GM13977 (cell line): ENCODE measurements around the gene WASF2.

ENCODE experiments used
- DNase-seq: peaks from one replicate; pipeline ENCODE4 v3.0.0; 2012; ENCODE audit warnings: low spot score
- CTCF ChIP-seq: IDR thresholded peaks from 2 replicates; pipeline ENCODE4 v1.5.1; 2012; ENCODE audit warnings: mild to moderate bottlenecking, control low read depth; ENCODE audit not compliant: insufficient read depth; ENCODE audit errors: extremely low read depth, missing control alignments
- in situ Hi-C: fragments of 300-500 bp; cut with MboI; formaldehyde crosslinking; loops from one replicate; pipeline ENCODE4 v1.12.0; 2022; ENCODE audit warnings: low sequenced_read_pairs, low pct_unique_long_range_greater_than_20kb, mixed read lengths, inconsistent platforms; ENCODE audit not compliant: unreplicated experiment

Gene WASF2

DNA sequence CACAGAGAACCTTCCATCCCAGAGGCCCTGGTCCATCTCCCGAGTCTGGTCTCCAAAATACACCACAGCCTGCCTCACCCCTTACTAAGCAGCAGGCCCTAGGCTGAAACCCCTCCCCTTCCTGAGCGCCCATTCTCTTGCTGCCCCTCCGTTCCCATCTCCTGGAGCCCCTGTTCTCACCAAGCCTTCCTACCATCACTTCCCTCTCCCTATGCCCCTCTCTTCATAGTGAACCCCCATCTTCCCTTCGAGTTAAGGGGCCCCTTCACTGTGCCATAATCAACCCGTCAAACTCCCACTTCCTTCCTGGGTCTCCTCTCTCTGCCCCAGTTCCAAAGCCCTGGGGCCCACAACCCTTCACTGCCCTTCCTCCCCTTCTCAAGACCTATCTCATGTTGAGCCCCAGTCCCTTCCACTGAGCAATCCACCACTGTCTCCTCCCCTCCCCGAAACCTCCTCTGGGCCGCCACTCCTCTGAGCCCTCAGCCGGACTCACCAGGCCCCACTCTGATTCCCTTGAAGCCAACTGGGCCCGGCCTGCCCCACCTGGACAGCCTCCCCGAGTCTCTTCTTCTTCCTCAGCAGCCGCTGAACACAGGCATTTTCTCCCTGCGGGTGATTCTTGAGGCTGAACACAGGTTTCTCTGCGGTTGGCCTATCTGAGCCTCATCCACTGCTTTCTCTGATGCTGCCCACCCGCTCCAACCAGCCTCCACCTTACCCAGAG is 42.2 kb upstream of the WASF2 start:
- in situ Hi-C loops: no loop called here
- DNase-seq: no peak
- TF ChIP-seq CTCF: no peak

DNA sequence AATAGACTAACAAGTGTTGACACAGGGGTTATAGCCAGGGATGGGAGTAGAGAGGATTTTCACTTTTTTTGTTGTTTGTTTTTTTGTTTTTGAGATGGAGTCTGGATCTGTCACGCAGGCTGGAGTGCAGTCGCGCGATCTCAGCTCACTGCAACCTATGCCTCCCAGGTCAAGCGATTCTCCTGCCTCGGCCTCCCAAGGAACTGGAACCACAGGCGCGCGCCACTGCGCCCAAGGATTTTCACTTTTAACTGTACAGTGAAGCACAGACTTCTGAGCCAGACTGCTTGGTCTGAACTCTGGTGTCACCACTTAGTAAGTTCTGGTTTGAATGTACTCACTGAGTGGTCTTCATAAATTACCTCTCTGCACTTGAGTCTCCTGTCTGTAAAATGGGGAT is 40.2 kb upstream of the WASF2 start:
- no peak for DNase-seq
- in situ Hi-C loops: no loop called here
- TF ChIP-seq CTCF: no peak

GRCh38 chr1:27529704-27530018 is 39.7 kb upstream of the WASF2 start:
- TF ChIP-seq CTCF: no peak
- DNase-seq: no peak
- in situ Hi-C loops: no loop called here

DNA sequence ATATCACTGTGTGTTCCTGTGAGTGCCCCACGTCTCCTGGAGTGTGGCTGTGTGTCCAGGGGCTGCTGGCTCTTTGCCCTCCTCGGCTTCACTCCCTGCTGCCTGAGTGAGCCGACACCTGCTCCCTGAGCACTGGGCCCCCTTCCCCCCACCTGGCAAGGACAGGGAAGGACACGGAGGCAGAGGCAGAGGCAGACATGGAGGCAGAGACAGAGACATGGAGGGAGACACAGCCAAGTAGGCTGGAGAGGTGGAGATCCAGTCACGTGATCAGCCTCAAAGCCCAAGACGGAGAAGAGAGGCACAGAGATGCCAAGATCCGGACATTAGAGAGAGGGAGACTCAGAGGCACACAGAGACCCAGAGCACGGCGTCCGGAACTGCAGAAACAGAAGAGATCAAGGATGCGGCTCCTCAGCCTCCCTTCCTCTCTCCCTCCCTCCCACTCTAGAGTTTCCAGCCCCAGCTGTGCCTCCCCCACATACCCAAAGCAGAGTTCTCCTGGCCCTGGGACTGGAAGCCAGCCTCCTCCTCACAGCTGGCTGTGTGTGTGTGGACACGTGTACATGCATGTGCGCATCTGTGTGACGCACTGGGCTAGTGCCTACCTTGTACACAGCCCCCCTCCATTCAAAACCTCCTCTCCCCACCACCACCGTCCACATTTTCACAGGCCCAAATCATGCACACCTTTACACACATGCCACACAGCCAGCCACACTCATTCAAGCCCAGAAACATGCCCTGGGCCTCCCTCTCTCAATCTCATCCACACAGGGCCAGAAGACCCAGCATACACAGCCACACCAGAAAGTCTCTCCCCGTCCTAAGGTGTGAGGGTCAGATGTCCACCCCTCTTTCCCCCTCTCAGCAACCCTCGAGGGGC is 39.1 kb upstream of the WASF2 start:
- TF ChIP-seq CTCF: no peak
- in situ Hi-C loops: no loop called here
- DNase-seq: no peak

GRCh38 chr1:27527890-27528817 is 38.2 kb upstream of the WASF2 start:
- DNase-seq: peak; percentile 73
- no peak for TF ChIP-seq CTCF
- in situ Hi-C loops: no loop called here

DNA sequence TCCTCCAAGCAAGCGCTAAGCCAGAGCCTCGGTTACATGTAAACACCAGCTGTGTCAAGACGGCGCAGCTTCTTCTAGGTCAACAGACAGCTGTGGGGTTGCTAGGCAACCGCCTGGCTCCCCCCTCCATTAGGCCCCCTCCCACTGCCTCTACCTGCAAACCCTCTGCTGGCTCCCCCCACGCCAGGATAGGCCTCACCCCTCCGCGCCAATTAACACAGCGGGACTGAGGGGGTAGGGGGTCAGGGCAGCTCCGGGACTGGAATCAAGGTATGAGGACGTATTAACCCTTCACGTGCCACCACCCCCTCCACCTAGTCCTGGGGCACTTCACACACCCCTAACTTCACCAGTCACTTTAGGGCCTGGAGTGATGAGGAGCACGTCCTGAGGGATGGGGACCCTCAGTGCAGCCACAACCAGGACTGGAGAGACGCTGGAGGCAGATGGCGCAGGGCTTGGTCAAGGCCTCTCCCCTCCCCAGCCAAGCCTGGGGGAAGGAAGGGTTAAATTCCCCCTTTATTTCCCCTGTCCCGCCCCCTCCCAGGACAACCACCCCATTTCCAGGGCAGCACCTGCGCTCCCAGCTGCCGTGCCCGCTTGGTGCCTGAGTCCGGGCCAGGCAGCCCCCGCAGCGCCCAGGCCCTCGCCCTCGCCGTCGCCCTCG is 37.4 kb upstream of the WASF2 start:
- TF ChIP-seq CTCF: no peak
- DNase-seq: peak; percentile 84
- in situ Hi-C loops: no loop called here
